Endothelial cell of umbilical vein (primary cell): ENCODE measurements around the gene LRP1. TPM values are rescaled to one million over a fixed set of nuclear protein-coding genes. Genes with fewer than 3 reads are reported as not detected.

ENCODE experiments used
- BruUV-seq: library from RNA; stranded (reverse); fragments of 400-500 nt; replicated peaks from 2 replicates; lab custom pipeline; 2021; lab: Mats Ljungman, UMichigan
- CTCF ChIA-PET: fragments of 300-600, 350-600 bp; sonication (Branson Sonifier 250); formaldehyde crosslinking; loops from one replicate; lab custom pipeline; 2021; ENCODE audit warnings: antibody characterized with exemption, inconsistent platforms; lab: Charles Lee
- POLR2A ChIA-PET: fragments of 300-600, 350-600 bp; sonication (Branson Sonifier 250); formaldehyde crosslinking; loops from one replicate; lab custom pipeline; 2021; ENCODE audit warnings: antibody characterized with exemption, inconsistent platforms; lab: Charles Lee
- DNase-seq: peaks from one replicate; pipeline ENCODE4 v3.0.0-alpha.2; 2011; ENCODE audit warnings: low read depth, low spot score
- FAIRE-seq: peaks from 2 replicates; lab custom pipeline; 2011; peaks lifted over from hg19 to GRCh38; lab: Jason Lieb, UNC
- H2AFZ ChIP-seq: 2 replicates; pipeline ENCODE4 v1.6.0; 2012; ENCODE audit warnings: low read depth, low read length, control low read depth, inconsistent platforms
- H3K27ac ChIP-seq: 2 replicates; pipeline ENCODE4 v1.5.1; 2011; ENCODE audit warnings: low read depth, mild to moderate bottlenecking, control low read depth, low read length, moderate library complexity; ENCODE audit not compliant: insufficient read depth
- H3K27me3 ChIP-seq, 2 experiments: 2 replicates each; pipeline versions ENCODE4 v1.6.0 to v1.6.1; 2011; ENCODE audit warnings: low read length in 2 of 2, mixed read lengths in 1 of 2; ENCODE audit not compliant: control insufficient read depth in 2 of 2, insufficient read depth in 2 of 2
- H3K36me3 ChIP-seq, 2 experiments: 2 replicates in 1 of 2; 3 replicates in 1 of 2; pipeline ENCODE4 v1.5.1; 2011; ENCODE audit warnings: low read length in 2 of 2, mild to moderate bottlenecking in 1 of 2, moderate library complexity in 1 of 2; ENCODE audit not compliant: control insufficient read depth in 2 of 2, insufficient read depth in 2 of 2; ENCODE audit errors: extremely low read depth in 1 of 2
- H3K4me1 ChIP-seq: 3 replicates; pipeline ENCODE4 v1.5.1; 2011; ENCODE audit warnings: mild to moderate bottlenecking, low read length; ENCODE audit not compliant: control insufficient read depth, insufficient read depth; ENCODE audit errors: extremely low read depth
- H3K4me2 ChIP-seq: 2 replicates; pipeline ENCODE4 v1.6.1; 2011; ENCODE audit warnings: low read length, control low read depth, mixed read lengths; ENCODE audit not compliant: insufficient read depth
- H3K4me3 ChIP-seq, 3 experiments: fragments of 200-600 bp in 1 of 3; sonication (generic), shearing (Covaris generic) in 1 of 3; replicated peaks in 1 of 3; 2 replicates each; pipeline ENCODE4 v1.5.1; 2011 to 2016; ENCODE audit warnings: control low read depth in 3 of 3, low read length in 3 of 3, mild to moderate bottlenecking in 2 of 3, inconsistent platforms in 1 of 3, low read depth in 1 of 3, moderate library complexity in 1 of 3; ENCODE audit not compliant: insufficient read depth in 1 of 3
- H3K79me2 ChIP-seq: 2 replicates; pipeline ENCODE4 v1.6.0; 2012; ENCODE audit warnings: low read length, inconsistent platforms; ENCODE audit not compliant: control insufficient read depth, insufficient read depth
- H3K9ac ChIP-seq: replicated peaks from 2 replicates; pipeline ENCODE3; 2011; ENCODE audit warnings: low read length, control low read depth; ENCODE audit not compliant: insufficient read depth; ENCODE audit errors: extremely low read depth
- H3K9me1 ChIP-seq: replicated peaks from 3 replicates; pipeline ENCODE4 v1.6.0; 2011; ENCODE audit warnings: mild to moderate bottlenecking, low read length; ENCODE audit not compliant: control insufficient read depth, insufficient read depth; ENCODE audit errors: extremely low read depth
- H3K9me3 ChIP-seq: replicated peaks from 2 replicates; pipeline ENCODE4 v1.5.1; 2012; ENCODE audit warnings: low read length, inconsistent platforms; ENCODE audit not compliant: control insufficient read depth, insufficient read depth
- H4K20me1 ChIP-seq: replicated peaks from 2 replicates; pipeline ENCODE3; 2011; ENCODE audit warnings: mild to moderate bottlenecking, low read length; ENCODE audit not compliant: control insufficient read depth, insufficient read depth; ENCODE audit errors: extremely low read depth
- CTCF ChIP-seq, 2 donors: IDR thresholded peaks; 1 replicate in 1 of 2; 2 replicates in 1 of 2; pipeline ENCODE4 v1.5.1; 2011; ENCODE audit warnings: low read length in 2 of 2, mild to moderate bottlenecking in 2 of 2, moderate library complexity in 2 of 2, control low read depth in 1 of 2, inconsistent platforms in 1 of 2, low read depth in 1 of 2; ENCODE audit not compliant: insufficient read depth in 1 of 2; ENCODE audit errors: extremely low read depth in 1 of 2
- EZH2 ChIP-seq: IDR thresholded peaks from 2 replicates; pipeline ENCODE4 v1.6.1; 2012; ENCODE audit warnings: borderline replicate concordance, low read depth, mild to moderate bottlenecking, moderate library complexity, low read length, inconsistent platforms; ENCODE audit not compliant: severe bottlenecking
- FOS ChIP-seq: IDR thresholded peaks from 2 replicates; pipeline ENCODE4 v1.6.1; 2011; ENCODE audit warnings: mild to moderate bottlenecking, low read length, moderate library complexity, borderline replicate concordance; ENCODE audit not compliant: insufficient read depth
- GATA2 ChIP-seq: IDR thresholded peaks from 2 replicates; pipeline ENCODE4 v1.7.0; 2011; ENCODE audit warnings: low read depth, mild to moderate bottlenecking, moderate library complexity, mixed read lengths, low read length; ENCODE audit not compliant: insufficient read length, insufficient read depth
- JUN ChIP-seq: IDR thresholded peaks from 2 replicates; pipeline ENCODE4 v1.6.1; 2011; ENCODE audit warnings: borderline replicate concordance, low read depth; ENCODE audit not compliant: insufficient read length, insufficient read depth
- MAX ChIP-seq: IDR thresholded peaks from 2 replicates; pipeline ENCODE4 v1.6.1; 2011; ENCODE audit not compliant: insufficient read depth, insufficient read length
- MYC ChIP-seq: IDR thresholded peaks from one replicate; pipeline ENCODE4 v1.6.1; 2011; ENCODE audit warnings: mild to moderate bottlenecking, low read depth, low read length
- POLR2A ChIP-seq: IDR thresholded peaks from 2 replicates; pipeline ENCODE4 v1.6.1; 2012; ENCODE audit warnings: low read depth, mild to moderate bottlenecking, control low read depth, low read length
- POLR2AphosphoS5 ChIP-seq: IDR thresholded peaks from 2 replicates; pipeline ENCODE4 v1.6.1; 2012; ENCODE audit warnings: low read depth, mild to moderate bottlenecking, control low read depth, low read length, moderate library complexity; ENCODE audit not compliant: insufficient read depth
- dilution Hi-C: fragments of 300-500 bp; cut with MboI; formaldehyde crosslinking; loops from one replicate; pipeline ENCODE4 v1.15.0; 2019; ENCODE audit warnings: low sequenced_read_pairs; ENCODE audit not compliant: extremely low pct_ligation_motif_present
- intact Hi-C: fragments of 100-400 bp; cut with micrococcal nuclease; formaldehyde crosslinking; loops from one replicate; pipeline ENCODE4 v1.10.0; 2022
- polyA plus RNA-seq, 4 experiments: library from polyadenylated mRNA; depleted of rRNA in 3 of 4; stranded (reverse) in 3 of 4; unstranded in 1 of 4; fragments of >200 nt; gene quantifications; 2 replicates each; pipeline versions ENCODE4 v1.2.1 to v1.2.3, GENCODE V29; 2011 to 2012; ENCODE audit warnings: missing spikeins in 1 of 4
- total RNA-seq: library from RNA; stranded (reverse); gene quantifications from 2 replicates; pipeline ENCODE4 v1.2.3, GENCODE V29; 2021

The LRP1 gene
- total and polyA plus RNA-seq, 2 donors (not counting 3 experiments of a cell fraction or from before 2014, with no cell fraction given): 1.6 to 4.6 TPM

GRCh38 chr12:57078519-57079404, 49.5 kb upstream of the LRP1 start, which contains the start of gene NEMP1:
TSS of gene NEMP1 (minus strand) at chr12:57078791. CDS start at chr12:57078745, 46 bp downstream.
- ChIA-PET POLR2A (interaction anchor here (0.6 to 1.2 kb wide), 5 partner anchors 9 to 57 kb away, joined by 3 to 11 read pairs (median 5); partner anchors contain the start of genes NAB2 and STAT6), CTCF (interaction anchor here (0.6 to 4.2 kb wide), 16 partner anchors 8 to 107 kb away, joined by 3 to 71 read pairs (median 5); partner anchors contain the start of genes LRP1, NAB2 and STAT6)
- peaks cover 10% of the 10 kb centered on the region for H3K4me1 ChIP-seq
- peak within 1 kb of the TSS; percentile 88 for H3K4me2 ChIP-seq
- H4K20me1 ChIP-seq: no peaks in the 10 kb centered on the region
- no peaks in the 10 kb centered on the region for H3K36me3 ChIP-seq
- H3K27ac ChIP-seq: peak within 1 kb of the TSS; percentile 53
- DNase-seq (peak; percentile 100), FAIRE-seq (peak; percentile 100)
- peaks cover 4% of the 10 kb centered on the region for H3K79me2 ChIP-seq
- peak within 1 kb of the TSS; percentile 63 for H2AFZ ChIP-seq
- peak within 1 kb of the TSS; percentile 76 for H3K9ac ChIP-seq
- H3K9me1 ChIP-seq: no peaks in the 10 kb centered on the region
- BruUV-seq: no TSS peak
- H3K9me3 ChIP-seq: no peaks in the 10 kb centered on the region
- TF ChIP-seq GATA2 (no peak), POLR2A (no peak), MAX (peak; percentile 91), FOS (no peak), CTCF (IDR thresholded peaks at IDR 0.05; ENCODE audit: extremely low read depth in 1 of 2, insufficient read depth in 1 of 2, low read depth in 1 of 2, low read length in 2 of 2) (no peak), EZH2 (no peak), MYC (peak; percentile 19), POLR2AphosphoS5 (peak; percentile 61), JUN (no peak)
- no peaks in the 10 kb centered on the region for H3K27me3 ChIP-seq
- intact Hi-C loops (loop anchor here (1.0 kb wide), 1 partner anchor 9 kb away; no protein-coding TSS in a partner anchor), dilution Hi-C loops (no loop called here)
- H3K4me3 ChIP-seq: peak within 1 kb of the TSS; percentile 54 to 86 (median 65)
